Choroid plexus epithelial cell (primary cell): ENCODE data around the gene RXRA.

Experiments used
- DNase-seq: peaks from one replicate; pipeline ENCODE4 v3.0.0-alpha.2; 2010; ENCODE audit warnings: low read depth
- H3K4me3 ChIP-seq: 2 replicates; pipeline ENCODE4 v1.5.1; 2011; ENCODE audit warnings: low read depth, mild to moderate bottlenecking, control low read depth, low read length, moderate library complexity
- TF ChIP-seq, protein P1 (sequence below): conservative IDR thresholded peaks from 2 replicates; pipeline ENCODE4 v1.5.1; 2011; ENCODE audit warnings: low read depth, mild to moderate bottlenecking, control low read depth, inconsistent platforms, low read length, moderate library complexity

The RXRA gene

DNA sequence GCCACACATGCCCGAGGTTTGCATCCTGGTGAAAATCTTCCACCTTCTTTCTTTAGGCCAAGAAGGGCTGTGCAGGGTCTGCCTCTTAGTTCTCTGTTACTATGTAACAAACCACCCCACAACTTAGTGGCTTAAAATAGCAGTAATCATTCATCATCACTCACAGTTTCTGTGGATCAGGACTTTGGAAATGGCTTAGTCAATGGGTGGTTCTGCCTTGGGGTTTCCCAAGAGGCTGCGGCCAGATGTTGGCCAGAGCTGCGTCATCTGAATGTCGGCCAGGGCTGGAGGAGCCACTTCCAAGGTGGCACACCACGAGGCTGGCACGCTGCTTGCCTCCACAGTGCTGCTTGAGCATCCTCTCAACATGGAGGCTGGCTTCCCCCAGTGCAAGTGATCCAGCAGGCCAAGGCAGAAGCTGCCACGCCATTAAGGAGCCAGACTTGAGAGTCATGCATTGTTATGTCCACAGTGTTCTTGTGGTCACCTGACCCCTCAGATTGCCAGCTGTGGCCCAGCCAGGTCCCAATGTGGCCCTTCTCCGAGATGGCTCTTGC is 135.2 kb downstream of the RXRA start:
- DNase-seq: no peak
- TF ChIP-seq, protein P1, sequence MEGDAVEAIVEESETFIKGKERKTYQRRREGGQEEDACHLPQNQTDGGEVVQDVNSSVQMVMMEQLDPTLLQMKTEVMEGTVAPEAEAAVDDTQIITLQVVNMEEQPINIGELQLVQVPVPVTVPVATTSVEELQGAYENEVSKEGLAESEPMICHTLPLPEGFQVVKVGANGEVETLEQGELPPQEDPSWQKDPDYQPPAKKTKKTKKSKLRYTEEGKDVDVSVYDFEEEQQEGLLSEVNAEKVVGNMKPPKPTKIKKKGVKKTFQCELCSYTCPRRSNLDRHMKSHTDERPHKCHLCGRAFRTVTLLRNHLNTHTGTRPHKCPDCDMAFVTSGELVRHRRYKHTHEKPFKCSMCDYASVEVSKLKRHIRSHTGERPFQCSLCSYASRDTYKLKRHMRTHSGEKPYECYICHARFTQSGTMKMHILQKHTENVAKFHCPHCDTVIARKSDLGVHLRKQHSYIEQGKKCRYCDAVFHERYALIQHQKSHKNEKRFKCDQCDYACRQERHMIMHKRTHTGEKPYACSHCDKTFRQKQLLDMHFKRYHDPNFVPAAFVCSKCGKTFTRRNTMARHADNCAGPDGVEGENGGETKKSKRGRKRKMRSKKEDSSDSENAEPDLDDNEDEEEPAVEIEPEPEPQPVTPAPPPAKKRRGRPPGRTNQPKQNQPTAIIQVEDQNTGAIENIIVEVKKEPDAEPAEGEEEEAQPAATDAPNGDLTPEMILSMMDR: no peak
- H3K4me3 ChIP-seq: no peak overlapping the region

DNA sequence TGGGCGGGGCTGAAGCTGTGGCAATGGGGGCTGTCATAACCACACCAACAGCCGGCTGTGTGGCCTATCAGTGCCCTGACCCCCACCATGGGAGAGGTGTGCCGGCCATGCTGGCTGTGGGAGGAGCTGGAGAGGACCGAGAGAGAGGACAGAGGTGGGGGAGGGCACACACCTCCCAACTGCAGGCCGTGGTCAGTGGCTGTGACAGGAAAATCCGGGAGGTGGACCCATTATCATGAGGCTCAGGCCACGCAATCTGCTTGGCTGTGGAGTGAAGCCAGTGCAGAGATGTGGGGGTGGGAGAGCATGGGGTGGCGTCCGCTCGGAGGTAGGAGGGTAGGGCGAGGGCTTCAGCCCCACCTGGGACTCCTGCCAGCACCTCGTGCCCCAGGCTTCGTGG is 136.1 kb downstream of the RXRA start:
- DNase-seq: no peak
- TF ChIP-seq, protein P1: no peak
- H3K4me3 ChIP-seq: no peak overlapping the region

DNA sequence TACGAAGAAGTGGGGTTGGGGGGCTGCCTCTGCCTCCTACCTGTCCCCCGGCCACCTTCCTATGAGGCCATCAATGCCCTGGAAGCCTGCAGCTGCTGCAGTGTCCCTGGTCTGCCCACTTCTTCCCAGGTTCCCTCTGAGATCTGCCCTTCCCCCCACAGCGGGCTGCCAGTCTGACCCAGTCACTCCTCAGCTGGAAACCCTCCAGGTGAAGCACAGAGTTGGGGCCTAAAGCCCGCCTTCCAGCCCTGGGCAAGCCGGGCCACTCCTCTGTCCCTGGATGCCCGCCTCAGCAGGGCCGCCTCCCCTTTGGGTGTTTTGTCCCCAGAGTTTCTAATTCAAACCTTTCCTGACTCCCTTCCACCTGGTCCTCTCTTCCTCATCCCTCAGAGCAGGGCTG is 137.0 kb downstream of the RXRA start:
- TF ChIP-seq, protein P1: no peak
- no peak overlapping the region for H3K4me3 ChIP-seq
- DNase-seq: no peak

DNA sequence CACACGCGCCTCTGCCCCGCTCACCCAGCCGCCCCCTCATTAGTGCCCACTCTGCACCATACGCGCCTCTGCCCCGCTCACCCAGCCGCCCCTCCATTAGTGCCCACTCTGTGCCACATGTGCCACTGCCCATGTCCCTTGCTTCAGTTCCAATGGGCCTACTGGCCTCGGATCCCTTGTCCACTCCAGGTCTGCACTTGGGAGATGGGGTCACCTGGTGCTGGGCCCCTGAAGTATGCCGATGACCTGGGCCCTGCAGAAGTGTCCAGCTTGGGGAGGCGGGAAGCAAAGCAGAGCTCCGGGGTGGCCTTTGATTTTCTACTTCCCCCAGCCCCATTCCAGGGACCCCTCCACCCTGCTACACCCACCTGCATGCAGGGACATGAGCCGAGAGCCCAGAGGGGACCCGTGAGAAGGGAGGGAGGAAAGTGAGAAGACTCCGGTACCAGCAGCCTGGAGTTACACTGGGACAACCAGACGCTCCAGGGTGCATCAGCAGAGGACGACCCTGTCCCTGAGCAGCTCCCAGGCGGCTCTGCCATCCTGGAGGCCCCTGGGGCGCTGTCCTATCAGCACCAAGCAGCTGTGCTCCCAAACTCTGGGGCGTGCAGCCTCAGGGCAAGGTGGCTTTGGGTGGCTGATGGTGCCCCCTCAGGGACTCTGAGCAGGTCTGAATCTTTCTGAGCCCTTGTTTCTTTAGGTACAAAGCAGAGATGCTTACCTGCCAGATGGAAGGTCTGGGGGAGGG is 140.8 kb downstream of the RXRA start:
- H3K4me3 ChIP-seq: no peak overlapping the region
- TF ChIP-seq, protein P1: no peak
- DNase-seq: no peak

DNA sequence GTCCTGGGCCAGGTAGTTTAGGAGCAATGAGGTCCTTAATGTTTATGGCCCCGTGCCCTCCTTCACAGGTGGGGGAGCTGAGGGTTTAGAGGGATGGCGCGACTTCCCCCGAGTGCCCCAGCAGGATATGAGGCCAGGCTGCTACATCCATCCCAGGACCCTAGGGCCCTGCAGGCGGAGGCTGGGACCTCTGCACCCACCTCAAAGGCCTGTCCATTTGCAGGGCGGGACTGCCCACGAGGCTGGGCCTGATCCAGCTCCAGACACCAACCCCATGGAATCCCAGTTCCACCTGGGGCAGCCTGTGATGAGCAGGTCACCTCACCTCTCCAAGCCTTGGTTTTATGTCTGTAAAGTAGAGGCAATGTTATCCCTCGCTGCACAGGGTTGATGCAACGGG is 142.1 kb downstream of the RXRA start:
- H3K4me3 ChIP-seq: no peak overlapping the region
- DNase-seq: no peak
- TF ChIP-seq, protein P1: no peak

DNA sequence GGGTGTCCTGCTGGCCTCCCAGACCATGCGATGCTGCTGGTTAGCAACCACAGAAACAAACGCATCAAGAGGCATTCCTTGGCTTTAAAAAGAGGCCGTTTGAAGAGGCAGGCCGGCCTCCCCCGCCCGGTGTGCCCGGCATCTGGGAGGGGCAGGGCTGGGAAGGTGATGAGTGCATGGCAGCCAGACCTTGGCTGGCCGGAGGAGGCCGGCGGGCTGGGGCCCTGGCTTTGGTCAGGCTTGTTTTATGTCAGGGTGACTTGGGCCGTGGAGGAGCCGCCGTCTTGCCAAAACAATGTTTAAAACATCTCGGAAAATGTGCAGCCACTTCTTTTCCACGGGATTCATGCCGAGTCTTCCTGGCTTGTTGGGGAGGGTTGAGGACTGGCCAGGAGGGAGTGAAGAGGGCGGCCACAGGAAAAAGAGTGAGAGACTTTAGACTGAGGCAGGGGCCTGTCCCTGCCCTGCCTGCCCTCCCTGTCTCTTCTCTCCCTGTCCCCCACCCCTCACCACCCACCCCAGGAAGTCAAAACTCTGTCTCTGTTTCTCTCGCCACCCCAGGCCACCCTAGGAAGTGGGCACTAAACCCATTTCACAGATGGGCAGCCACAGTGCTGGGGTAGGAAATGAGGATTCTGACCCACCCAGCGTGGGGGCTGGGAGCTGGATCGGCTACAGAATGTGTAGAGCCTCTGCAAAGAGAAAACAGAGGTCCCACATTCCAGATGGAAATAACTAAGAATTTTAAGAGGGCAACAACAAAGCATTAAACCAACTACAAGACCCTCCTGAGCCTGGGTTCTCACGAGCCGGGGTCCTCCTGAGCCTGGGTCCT is 143.0 kb downstream of the RXRA start:
- DNase-seq: no peak
- no peak overlapping the region for H3K4me3 ChIP-seq
- TF ChIP-seq, protein P1: no peak
